Parathyroid adenoma (tissue), 2 donors: ENCODE data around the gene NEK1.

Experiments used
- H2AFZ ChIP-seq: fragments of 300-600 bp; sonication (generic); one replicate; pipeline ENCODE4 v1.7.0; 2017; ENCODE audit warnings: antibody characterized with exemption, mild to moderate bottlenecking
- H3K27ac ChIP-seq: fragments of 300-600 bp; sonication (generic); one replicate; pipeline ENCODE4 v1.7.0; 2017
- H3K27me3 ChIP-seq: fragments of 300-600 bp; sonication (generic); one replicate; pipeline ENCODE4 v1.7.0; 2017; ENCODE audit warnings: low read length; ENCODE audit not compliant: control insufficient read depth, insufficient read depth
- H3K36me3 ChIP-seq: fragments of 300-600 bp; sonication (generic); one replicate; pipeline ENCODE4 v1.7.0; 2017; ENCODE audit warnings: low read length; ENCODE audit not compliant: control insufficient read depth, insufficient read depth
- H3K4me1 ChIP-seq: fragments of 300-600 bp; sonication (generic); one replicate; pipeline ENCODE4 v1.7.0; 2017; ENCODE audit warnings: control low read depth
- H3K4me2 ChIP-seq: fragments of 300-600 bp; sonication (generic); one replicate; pipeline ENCODE4 v1.7.0; 2017; ENCODE audit warnings: low read length
- H3K4me3 ChIP-seq: fragments of 300-600 bp; sonication (generic); one replicate; pipeline ENCODE4 v1.7.0; 2017; ENCODE audit warnings: low read depth, low read length
- H3K79me2 ChIP-seq: fragments of 300-600 bp; sonication (generic); one replicate; pipeline ENCODE4 v1.7.0; 2017; ENCODE audit warnings: control low read depth
- H3K9ac ChIP-seq: fragments of 300-600 bp; sonication (generic); one replicate; pipeline ENCODE4 v1.7.0; 2017; ENCODE audit warnings: mild to moderate bottlenecking
- H3K9me3 ChIP-seq: fragments of 300-600 bp; sonication (generic); one replicate; pipeline ENCODE4 v1.7.0; 2017; ENCODE audit warnings: low read length; ENCODE audit not compliant: control insufficient read depth
- TF ChIP-seq, protein P1 (sequence below): fragments of 300-600 bp; sonication (generic); IDR thresholded peaks from one replicate; pipeline ENCODE4 v1.7.0; 2017; ENCODE audit warnings: antibody characterized with exemption, mild to moderate bottlenecking
- donor health status: primary hyperparathyroidism.

Gene NEK1

DNA sequence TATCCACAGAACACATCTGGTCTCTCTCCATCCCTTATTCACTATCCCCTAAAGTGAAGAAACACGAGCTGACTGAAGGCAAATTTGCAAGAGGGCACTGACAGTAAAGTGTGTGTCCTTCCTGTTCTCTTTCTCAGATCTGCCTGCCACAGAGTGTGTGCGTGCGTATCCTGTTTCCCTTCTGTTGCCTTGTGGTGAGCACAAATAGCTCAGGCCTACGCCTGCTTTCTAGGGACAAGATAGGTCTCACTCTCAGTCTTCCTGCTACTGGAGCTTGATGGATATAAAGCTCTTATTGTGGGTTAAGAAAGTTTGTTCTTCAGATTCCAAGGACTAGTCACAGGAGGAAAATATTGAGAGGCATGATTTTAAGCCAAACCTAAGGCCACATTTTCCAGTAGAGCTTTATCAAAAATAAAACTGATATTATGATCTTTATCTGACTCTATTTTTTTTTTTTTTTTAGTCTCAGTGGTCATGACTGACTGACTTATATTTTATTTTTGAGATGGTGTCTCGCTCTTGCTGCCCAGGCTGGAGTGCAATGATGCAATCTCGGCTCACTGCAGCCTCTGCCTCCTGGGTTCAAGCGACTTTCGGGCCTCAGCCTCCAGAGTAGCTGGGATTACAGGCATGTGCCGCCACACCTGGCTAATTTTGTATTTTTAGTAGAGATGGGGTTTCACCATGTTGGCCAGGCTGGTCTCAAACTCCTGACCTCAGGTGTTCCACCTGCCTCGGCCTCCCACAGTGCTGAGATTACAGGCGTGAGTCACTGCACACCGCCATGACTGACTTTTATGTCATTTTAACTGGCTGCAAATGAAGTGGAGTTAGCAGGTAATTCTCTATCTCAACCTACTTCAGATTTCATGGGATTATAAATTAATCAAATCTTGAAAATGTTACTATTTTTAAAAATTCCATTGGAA lies 201.3 kb downstream of the NEK1 start:
- TF ChIP-seq, protein P1, sequence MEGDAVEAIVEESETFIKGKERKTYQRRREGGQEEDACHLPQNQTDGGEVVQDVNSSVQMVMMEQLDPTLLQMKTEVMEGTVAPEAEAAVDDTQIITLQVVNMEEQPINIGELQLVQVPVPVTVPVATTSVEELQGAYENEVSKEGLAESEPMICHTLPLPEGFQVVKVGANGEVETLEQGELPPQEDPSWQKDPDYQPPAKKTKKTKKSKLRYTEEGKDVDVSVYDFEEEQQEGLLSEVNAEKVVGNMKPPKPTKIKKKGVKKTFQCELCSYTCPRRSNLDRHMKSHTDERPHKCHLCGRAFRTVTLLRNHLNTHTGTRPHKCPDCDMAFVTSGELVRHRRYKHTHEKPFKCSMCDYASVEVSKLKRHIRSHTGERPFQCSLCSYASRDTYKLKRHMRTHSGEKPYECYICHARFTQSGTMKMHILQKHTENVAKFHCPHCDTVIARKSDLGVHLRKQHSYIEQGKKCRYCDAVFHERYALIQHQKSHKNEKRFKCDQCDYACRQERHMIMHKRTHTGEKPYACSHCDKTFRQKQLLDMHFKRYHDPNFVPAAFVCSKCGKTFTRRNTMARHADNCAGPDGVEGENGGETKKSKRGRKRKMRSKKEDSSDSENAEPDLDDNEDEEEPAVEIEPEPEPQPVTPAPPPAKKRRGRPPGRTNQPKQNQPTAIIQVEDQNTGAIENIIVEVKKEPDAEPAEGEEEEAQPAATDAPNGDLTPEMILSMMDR = no peak

GRCh38 chr4:169407217-169407845 lies 205.1 kb downstream of the NEK1 start:
- Histone ChIP-seq H3K27ac (no peak overlapping the region), H3K27me3 (no peaks in the 10 kb centered on the region), H3K9ac (no peak overlapping the region), H3K36me3 (no peaks in the 10 kb centered on the region), H3K79me2 (no peaks in the 10 kb centered on the region), H2AFZ (no peak overlapping the region), H3K9me3 (no peaks in the 10 kb centered on the region), H3K4me3 (no peak overlapping the region), H3K4me1 (no peaks in the 10 kb centered on the region), H3K4me2 (no peak overlapping the region)
- TF ChIP-seq, protein P1 = no peak

More for the DNA sequence above, 201.3 kb downstream of the NEK1 start:
- Histone ChIP-seq H3K9ac (no peak overlapping the region), H3K27ac (no peak overlapping the region), H3K4me3 (no peak overlapping the region), H3K27me3 (no peaks in the 10 kb centered on the region), H3K36me3 (no peaks in the 10 kb centered on the region), H2AFZ (no peak overlapping the region), H3K4me1 (no peaks in the 10 kb centered on the region), H3K9me3 (no peaks in the 10 kb centered on the region), H3K4me2 (no peak overlapping the region), H3K79me2 (no peaks in the 10 kb centered on the region)

- no peak overlapping the region for H2AFZ ChIP-seq
- H3K4me1 ChIP-seq = no peaks in the 10 kb centered on the region
- no peaks in the 10 kb centered on the region for H3K27me3 ChIP-seq
- no peaks in the 10 kb centered on the region for H3K9me3 ChIP-seq
- H3K79me2 ChIP-seq = no peaks in the 10 kb centered on the region
- H3K9ac ChIP-seq = no peak overlapping the region
- no peaks in the 10 kb centered on the region for H3K36me3 ChIP-seq
- H3K4me2 ChIP-seq = no peak overlapping the region
- TF ChIP-seq, protein P1 = no peak
- H3K4me3 ChIP-seq = no peak overlapping the region
- no peak overlapping the region for H3K27ac ChIP-seq
These were observed 207.4 kb downstream of the NEK1 start for GRCh38 chr4:169404960-169405359.

- no peaks in the 10 kb centered on the region for H3K4me1 ChIP-seq
- H3K27ac ChIP-seq = no peak overlapping the region
- H3K4me3 ChIP-seq = no peak overlapping the region
- H3K27me3 ChIP-seq = no peaks in the 10 kb centered on the region
- no peaks in the 10 kb centered on the region for H3K79me2 ChIP-seq
- H3K36me3 ChIP-seq = no peaks in the 10 kb centered on the region
- no peak overlapping the region for H2AFZ ChIP-seq
- H3K9ac ChIP-seq = no peak overlapping the region
- no peak overlapping the region for H3K4me2 ChIP-seq
- no peaks in the 10 kb centered on the region for H3K9me3 ChIP-seq
- TF ChIP-seq, protein P1 = no peak
These were observed 211.6 kb downstream of the NEK1 start for GRCh38 chr4:169400832-169401231.
